ENCODE measurements around the gene EIF5A.

Gene EIF5A

DNA sequence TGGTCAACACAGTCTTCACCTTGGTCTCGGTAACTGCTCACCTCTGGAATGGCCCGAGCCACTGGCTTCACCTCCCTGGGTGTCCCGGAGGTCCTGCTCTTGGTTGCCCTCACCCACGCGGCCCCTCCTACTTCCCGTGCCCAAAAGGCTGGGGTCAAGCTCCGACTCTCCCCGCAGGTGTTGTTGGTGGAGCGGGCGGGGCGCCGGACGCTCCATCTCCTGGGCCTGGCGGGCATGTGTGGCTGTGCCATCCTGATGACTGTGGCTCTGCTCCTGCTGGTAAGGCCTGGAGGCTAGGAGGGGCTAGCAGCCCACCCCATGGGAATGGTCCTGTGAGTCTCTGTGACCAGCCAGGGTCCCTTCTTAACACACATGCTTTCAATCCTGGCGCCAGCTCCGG, 22.5 kb upstream of the EIF5A start:
- no peak for DNase-seq (ENCODE audit: low read depth in 2 of 3, low spot score in 2 of 3)

DNA sequence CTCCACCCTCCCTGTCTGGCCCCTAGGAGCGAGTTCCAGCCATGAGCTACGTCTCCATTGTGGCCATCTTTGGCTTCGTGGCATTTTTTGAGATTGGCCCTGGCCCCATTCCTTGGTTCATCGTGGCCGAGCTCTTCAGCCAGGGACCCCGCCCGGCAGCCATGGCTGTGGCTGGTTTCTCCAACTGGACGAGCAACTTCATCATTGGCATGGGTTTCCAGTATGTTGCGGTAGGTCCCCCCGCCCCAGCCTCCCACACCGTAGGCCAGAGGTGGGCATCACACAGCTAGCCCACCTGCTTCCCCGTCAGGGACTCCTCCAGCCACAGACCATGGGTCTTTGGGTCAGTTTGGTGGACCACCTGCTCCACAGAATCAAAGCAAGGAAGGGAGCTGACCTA, 21.7 kb upstream of the EIF5A start:
- no peak for DNase-seq (ENCODE audit: low read depth in 2 of 3, low spot score in 2 of 3)

DNA sequence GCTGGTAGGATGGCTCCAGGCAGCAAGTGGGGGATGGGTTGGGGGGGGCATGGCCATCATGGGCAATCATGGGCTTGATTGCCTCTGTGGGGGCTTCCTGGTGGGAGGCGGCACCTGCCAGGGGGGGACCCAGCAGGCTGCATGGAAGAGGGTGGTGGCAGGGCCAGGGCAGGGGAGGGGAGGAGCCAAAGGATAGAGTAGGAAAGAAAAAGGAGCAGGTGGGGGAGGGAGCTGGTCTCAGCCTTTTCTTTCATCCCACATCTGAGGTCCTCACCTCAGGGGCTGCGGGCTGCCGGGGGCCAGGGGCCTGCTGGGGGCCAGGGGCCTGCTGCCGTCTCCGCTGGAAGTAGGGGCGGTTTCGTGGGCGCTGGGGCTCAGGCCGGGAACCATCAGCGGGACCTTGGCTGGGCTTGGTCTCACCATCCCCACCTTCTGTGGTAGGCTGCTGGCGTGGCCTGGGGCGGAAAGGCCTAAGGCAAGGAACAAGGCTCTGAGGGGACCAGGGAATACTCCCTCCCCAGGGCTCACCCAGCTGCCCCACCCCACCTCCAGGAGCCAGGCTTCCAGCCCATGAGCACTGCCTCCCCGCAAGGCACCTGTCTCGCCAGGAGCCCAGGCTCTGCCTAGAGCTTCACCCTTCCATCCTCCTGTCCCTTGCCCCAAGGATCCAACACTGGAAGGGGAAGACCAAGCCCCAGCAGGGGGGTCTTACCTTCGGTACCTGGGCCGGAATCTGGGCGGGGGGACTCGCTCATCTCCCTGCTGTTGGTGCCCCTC, 18.0 kb upstream of the EIF5A start:
- no peak for DNase-seq (ENCODE audit: low read depth in 2 of 3, low spot score in 2 of 3)

DNA sequence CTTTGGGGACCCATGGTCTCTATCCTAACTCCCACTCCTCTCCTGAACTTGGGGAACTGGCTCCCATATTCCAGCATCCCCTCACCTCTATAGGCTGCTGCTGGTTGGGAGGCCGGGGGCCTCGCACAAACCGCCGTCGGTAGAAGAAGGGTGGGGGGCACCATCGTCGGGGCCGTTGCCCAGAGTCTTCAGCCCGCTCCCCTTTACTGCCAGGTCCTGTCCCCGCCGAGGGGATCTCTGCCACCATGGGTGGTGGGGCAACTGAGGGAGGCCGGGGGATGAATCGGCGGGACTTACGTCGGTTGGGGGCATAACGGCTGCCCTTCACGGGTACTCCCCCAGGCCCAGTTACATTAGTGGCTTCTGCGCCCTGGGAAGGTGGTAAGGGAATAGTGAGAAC, 17.3 kb upstream of the EIF5A start:
- DNase-seq (ENCODE audit: low read depth in 2 of 3, low spot score in 2 of 3), result no peak

DNA sequence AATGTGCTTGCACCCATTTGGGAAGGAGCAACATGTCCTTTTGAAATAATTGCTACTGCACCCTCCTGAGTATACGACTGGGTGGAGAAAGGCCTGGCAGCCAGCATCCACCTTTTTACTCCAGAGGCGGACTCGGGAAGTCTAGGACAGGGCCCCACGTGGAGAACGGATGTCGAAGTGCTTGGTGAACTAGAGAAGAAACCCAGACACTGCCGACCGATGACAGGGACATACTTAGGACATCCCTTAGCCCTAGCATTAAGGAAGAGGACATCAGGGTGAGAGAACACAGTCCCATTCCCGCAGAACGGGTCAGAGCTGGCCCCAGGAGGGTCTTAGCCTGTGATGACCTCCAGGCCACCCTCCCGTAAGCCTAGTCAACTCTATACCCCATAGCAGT, 16.7 kb upstream of the EIF5A start:
- no peak for DNase-seq (ENCODE audit: low read depth in 2 of 3, low spot score in 2 of 3)

DNA sequence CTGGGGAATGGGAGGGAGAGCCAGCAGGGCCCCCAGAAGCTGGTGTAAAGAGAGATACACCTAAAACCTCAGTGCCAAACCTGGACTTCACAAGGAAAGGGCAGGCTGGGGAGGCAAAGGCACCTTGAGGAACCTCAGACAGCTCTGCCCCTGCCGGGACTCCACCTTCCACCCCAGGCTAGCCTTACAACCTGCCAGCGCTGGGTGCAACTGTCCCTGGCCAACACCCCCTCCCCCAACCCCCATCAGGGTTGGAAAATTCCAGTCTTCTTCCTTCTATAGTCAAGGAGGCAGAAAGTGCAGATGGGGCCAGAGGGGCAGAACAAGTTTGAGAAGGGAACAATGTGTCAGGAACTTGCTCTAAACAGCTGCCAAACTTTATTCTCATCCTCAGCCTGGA, 15.2 kb upstream of the EIF5A start:
- no peak for DNase-seq (ENCODE audit: low read depth in 2 of 3, low spot score in 2 of 3)

DNA sequence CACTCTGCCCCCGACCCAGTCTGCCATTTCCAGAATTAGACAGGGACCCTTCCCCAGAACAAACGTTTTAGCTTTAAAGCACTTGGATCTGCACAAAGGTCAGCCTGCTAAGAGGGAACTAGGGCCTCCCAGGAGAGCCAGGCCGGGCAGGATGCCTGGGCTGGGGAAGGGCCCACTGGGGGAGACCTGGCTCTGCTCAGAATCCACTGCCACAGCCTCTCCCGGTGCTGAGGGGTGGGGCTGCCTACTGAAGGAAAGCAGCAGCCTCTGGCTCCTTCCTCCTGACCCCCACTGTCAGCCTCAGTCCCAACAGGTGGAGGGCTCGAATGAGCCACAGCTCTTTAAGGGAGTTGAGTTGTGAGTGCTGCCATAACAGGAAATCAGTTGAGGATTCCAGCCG, 14.7 kb upstream of the EIF5A start:
- DNase-seq (ENCODE audit: low read depth in 2 of 3, low spot score in 2 of 3), result no peak

DNA sequence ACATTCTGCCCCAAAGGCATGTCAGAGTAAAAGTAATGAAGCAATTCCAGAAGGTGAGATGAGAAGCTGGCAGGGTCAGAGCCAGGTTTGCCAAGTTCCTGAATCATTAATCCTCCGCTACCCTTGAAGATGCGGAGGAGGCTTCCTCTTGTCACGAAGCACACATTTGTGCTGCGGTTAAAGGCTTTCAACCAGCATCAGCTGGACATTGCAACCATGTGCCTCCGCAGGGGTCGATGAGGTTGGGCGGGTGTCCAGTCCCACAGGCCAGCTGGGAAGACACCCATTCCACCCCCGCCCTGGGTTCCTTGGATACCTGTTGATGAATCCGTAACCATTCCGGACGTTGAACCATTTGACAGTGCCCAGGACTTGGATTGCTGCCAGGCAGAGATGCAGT, 14.3 kb upstream of the EIF5A start:
- no peak for DNase-seq (ENCODE audit: low read depth in 2 of 3, low spot score in 2 of 3)

DNA sequence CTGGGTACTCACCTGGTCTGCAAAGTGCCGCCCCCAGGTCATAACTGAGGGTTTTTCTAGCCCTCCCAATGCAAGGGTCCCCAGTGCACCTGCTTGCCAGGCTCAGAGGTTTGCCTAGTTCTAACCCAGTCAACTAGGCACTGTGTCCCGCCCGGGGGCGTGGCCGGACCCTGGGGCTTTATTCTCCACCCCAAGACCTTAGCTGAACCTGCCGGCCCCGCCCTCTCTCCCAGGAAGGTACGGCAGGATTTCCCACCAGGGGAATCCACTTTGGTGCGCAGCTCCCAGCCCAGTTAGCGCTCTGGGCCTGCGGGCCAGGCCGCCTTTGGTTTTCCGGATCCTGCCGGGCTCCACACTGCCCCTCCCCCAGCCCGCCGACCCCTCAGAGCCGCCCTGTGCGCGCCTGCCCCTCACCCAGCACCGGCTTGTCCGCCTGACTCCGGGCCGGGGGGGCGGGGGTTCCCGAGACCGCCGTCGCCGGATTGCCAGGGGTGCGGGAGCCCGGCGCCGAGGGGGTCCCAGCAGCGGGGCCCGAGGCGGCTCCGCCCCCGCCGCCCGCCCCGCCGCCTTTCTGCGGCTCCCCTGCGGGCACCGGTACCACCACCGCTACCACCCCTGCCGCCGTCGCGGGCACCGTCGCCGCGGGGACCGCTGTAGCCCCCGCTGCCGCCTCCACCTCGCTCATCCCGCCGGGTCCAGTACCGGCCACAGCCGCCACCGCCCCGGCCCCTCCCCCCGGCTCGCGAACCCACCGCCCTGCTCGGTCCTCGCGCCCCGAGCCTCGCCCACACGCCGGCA, 13.4 kb upstream of the EIF5A start:
- no peak for DNase-seq (ENCODE audit: low read depth in 2 of 3, low spot score in 2 of 3)

DNA sequence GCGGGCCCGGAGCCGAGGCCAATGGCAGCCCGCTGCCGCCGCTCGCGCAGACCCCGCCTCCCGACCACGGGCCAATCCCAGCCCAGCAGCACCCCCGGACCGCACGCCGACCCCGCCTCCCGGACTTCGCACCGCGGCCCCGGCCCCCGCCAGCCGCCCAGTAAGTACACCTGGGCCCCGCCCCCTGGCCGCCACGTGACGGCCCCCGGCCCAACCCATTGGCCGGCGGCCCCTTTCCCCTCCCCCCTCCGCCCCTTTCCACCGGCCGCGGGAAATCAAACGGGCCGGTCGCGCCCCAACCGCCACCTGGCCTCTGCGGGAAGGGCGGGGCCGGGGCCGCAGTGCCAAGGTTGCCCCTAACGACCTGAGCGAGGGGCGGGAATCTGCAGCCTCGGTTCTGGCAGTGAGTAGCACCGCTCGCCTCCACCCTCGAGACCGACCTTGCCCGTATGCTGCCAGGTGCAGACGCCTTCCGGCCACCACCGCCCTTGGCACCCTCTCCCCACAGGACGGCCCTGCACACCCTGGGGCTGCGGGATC, 12.7 kb upstream of the EIF5A start, which contains the start of gene YBX2:
YBX2 (minus strand) TSS at position 26 of the 540 bp plus-strand sequence. CDS start 139 bp downstream, outside the sequence.
- peak in 1 of 3 experiments; percentile 55 for DNase-seq (ENCODE audit: low read depth in 2 of 3, low spot score in 2 of 3)

DNA sequence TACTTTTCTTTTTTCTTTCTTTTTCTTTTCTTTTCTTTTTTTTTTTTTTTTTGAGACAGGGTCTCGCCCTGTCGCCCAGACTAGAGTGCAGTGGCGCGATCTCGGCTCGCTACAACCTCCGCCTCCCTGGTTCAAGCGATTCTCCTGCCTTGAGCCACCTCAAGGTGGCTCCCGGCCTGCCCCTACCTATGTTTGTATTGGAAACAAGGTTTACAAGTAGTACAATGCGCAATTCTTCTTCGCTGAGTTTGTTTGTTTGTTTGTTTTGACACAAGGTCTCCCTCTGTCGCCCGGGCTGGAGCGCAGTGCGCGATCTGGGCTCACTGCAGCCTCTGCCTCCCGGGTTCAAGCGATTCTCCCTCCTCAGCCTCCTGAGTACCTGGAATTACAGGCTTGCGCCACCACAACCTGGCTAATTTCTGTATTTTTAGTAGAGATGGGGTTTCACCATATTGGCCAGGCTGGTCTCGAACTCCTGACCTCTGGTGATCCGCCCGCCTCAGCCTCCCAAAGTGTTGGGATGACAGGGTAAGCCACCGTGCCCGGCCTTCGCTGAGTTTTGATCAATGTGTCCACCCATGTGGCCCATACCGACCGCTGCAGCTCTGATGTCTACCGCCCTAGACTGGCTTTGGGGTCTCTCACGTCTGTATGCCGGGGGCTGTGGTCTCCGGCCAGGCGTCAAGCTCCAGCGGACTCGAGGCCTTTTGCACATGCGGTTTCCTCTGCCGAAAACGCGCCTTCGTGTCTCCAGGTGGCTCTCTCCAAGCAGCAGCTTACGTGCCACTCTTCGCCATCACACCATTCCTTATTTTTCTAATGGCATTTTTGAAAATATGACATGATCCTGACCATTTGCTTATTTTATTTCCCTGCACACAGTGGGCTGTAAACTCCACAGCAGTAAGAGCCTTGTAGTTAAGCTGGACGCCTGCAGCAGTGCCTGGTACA, 11.9 kb upstream of the EIF5A start:
- no peak for DNase-seq (ENCODE audit: low read depth in 2 of 3, low spot score in 2 of 3)

DNA sequence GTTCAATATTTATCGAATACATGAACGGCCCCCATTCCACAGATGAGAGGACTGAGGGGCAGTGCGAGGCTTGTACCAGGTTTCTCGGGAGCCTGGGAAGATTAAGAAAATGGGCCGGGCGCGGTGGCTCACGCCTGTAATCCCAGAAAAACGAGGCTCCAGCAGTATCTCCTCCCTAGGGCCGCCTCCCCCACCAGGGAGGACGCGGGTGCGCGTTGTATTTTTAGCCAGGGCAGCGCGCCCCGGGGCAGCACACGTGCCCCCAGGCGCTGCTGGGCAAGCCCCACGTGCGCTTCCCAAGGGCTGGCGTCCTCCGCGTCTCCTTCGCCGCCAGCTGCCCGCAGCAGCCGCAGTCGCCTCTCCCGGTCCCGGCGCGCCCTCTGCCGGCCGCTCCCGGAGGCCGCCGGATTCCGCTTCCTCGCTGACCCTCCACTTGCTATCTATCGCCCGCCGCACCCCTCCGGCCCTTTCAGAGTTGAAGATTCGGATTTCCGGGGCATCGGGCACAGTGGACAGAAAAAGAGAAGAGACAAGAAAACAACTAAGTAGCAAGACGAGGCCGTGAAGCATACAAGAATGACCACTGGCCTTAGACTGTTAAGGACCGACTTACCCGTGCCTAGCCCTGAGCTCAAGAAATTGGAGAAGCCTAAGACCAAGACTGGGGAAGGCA, 11.1 kb upstream of the EIF5A start:
- peak in 1 of 3 experiments; percentile 59 for DNase-seq (ENCODE audit: low read depth in 2 of 3, low spot score in 2 of 3)

DNA sequence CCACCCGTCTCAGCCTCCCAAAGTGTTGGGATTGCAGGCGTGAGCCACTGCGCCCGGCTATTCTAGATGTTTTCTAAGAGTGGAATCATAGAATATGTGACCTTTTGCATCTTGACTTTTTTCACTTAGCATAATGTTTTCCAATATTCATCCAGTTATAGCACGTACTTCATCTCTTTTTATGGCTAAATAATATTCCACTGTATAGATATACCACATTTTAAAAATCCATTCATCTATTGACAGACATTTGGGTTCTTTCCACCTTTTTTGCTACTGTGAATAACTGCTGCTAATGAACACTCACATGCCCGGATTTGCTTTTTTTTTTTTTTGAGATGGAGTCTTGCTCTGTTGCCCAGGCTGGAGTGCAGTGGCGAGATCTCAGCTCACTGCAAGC, 3.2 kb upstream of the EIF5A start:
- no peak for DNase-seq (ENCODE audit: low read depth in 2 of 3, low spot score in 2 of 3)

DNA sequence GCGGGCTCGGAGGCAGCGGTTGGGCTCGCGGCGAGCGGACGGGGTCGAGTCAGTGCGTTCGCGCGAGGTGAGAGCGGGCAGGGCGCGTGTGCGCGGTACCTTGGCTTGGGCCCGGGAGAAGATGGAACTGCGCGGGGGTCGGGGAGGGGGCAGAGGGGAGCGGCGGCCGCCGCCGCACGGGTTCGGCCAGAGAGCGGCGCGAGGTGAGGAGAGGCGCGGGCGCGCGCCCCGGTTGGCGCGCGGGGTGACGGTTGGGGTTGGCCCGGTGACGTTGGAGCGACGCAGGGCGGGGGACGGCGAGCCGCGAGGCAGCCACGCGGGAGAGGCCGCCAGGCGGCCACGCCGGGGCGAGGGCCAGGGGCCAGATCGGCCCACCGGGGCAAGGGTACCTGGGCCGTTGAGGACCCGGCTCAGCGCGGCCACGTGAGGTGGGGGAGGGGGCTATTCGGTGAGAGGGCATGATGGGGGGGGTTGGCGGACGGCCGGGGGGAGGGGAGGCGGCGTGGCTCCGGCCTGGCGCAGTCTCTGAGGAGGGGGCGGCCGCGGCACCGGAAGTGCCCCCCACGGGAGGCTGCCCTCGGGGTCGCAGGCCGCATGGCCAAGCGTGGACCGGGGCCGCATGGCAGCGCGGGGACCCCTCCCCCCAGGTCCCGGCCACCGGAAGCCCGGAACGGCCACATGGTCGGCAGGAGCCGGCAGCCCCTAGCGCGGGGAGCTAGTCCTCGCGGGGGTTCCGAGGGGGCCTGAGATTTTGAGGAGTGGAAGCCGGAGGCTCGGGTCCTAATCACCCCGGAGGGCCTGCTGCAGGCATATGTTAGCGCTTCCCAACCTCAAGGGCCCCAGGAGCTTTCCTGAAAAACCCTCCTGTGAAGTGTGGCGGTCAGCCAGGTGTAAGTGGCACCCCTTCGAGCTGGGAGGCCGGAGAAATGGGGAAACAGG, 527 bp downstream of the EIF5A start:
- DNase-seq (ENCODE audit: low read depth in 2 of 3, low spot score in 2 of 3), result peak in 1 of 3 experiments; percentile 32

DNA sequence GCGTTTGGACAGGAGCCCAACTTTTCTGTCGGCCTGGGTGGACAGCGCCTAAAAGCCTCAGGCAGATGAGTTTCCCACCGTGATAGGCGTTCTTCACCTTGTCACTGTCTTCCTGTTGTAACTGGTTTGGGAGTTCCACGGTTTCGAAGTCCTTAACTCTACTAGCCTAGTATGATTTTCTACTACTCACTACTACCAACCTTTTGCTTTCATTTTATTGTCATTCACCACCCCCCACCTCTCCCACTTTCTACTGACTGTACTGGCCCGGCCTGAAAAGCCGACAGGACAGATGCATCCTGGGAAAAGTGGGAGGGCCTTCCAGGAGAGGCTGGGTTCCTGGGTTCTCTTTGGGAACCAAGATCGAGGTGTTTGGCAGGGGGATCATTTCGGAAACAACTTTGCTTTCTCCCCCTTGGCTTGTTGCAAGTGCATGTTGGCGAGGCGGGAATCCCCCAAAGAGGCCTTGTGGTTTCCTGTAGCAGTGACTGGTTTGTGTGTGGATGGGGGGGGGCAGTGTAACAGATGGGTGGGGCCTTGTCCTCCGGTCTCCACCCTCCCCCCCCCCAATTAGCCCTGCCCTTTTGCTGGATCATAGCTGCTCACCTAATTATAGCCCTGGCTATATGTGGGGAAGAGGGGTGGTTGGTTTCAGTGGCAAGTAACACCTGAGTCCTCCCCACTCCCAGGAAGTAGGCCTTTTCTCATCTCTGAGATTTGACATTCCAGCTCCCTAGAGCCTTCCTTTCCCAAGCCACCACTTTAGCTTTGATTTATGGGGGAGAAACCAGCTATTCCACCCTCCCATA, 1.4 kb downstream of the EIF5A start:
- DNase-seq (ENCODE audit: low read depth in 2 of 3, low spot score in 2 of 3), result peak in 2 of 3 experiments; percentile 52 to 69

DNA sequence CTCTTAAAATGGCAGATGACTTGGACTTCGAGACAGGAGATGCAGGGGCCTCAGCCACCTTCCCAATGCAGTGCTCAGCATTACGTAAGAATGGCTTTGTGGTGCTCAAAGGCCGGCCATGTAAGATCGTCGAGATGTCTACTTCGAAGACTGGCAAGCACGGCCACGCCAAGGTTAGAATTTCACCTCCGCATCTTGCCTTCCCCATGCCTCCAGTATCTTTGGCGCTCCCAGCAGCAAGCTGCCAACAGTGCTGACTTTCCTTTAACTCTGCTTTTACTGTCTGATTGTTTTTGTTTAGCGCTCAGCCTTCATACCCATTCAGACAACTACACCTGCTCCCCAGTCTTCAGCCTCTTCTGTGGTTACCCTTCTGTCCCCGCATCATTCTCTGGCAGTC, 2.2 kb downstream of the EIF5A start:
- no peak for DNase-seq (ENCODE audit: low read depth in 2 of 3, low spot score in 2 of 3)

DNA sequence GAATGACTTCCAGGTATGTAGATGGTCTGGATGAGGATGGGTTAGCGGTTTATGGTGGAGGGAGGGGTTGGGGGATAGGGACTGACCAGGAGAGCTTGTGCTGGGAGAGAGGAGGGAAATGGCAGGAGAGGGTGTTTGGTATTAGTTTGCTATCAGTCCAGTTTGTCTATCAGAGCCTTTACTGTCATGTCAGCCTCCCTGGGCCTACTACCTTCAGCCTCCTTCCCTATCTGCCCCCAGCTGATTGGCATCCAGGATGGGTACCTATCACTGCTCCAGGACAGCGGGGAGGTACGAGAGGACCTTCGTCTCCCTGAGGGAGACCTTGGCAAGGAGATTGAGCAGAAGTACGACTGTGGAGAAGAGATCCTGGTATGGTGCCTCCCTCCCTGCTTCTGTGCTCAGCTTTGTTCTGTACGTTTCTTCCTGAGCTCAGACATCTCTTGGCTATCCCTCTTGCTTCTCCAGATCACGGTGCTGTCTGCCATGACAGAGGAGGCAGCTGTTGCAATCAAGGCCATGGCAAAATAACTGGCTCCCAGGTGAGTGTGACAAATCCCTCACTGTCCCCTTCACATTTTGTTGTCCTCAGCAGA, 3.8 kb downstream of the EIF5A start:
- no peak for DNase-seq (ENCODE audit: low read depth in 2 of 3, low spot score in 2 of 3)

DNA sequence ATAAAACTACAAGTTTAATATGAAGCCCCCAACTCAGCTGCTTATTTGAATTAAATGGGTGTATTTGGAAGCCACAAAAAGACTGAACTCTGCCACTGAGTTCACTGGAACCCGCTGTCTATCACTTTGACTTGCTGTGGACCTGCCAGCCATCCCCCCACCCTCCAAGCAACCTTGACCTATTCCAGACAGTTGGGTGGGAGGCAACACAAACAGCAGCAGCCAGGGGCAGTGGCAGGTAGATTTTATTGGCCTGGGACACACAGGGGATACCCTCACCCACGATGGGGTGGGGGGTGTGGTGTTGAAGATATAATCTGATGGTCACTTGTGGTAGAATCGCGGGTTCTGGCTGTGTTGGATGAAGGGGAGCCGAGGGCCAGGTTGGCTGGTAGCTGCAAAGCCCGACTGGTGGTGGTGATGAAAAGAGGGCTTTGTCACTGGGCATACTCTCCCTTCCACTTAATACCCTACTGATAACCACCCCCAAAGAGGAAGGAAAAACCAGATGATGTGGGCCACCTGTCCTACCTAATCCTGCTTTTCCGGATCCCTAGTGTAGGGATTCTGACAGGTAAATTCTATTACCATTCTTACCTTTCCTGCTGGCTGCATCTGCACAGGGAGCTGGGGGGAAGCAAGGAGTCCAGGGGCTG, 5.1 kb downstream of the EIF5A start:
- no peak for DNase-seq (ENCODE audit: low read depth in 2 of 3, low spot score in 2 of 3)
